HG02798 (cell line): ENCODE results near the gene TAAR9.
"Not testable (repeated sequence)": the region's sequence is repeated elsewhere in the genome, so short reads cannot be mapped to it uniquely, and the experiment has no call there.

Experiments used
- ATAC-seq: cut with Tn5 transposase; IDR thresholded peaks from one replicate; pipeline ENCODE4 v1.9.1; 2021; ENCODE audit warnings: mild to moderate bottlenecking; ENCODE audit not compliant: unreplicated experiment, poor library complexity

The TAAR9 gene

GRCh38 chr6:132513831-132514545, 24.1 kb upstream of the TAAR9 start:
- ATAC-seq, result no peak

- no peak for ATAC-seq
These were observed 22.7 kb upstream of the TAAR9 start for GRCh38 chr6:132515386-132515785.

- ATAC-seq, result no peak
These were observed 17.1 kb upstream of the TAAR9 start for GRCh38 chr6:132520953-132521352.

- ATAC-seq, result no peak
These were observed 13.4 kb upstream of the TAAR9 start for GRCh38 chr6:132524646-132525045.

DNA sequence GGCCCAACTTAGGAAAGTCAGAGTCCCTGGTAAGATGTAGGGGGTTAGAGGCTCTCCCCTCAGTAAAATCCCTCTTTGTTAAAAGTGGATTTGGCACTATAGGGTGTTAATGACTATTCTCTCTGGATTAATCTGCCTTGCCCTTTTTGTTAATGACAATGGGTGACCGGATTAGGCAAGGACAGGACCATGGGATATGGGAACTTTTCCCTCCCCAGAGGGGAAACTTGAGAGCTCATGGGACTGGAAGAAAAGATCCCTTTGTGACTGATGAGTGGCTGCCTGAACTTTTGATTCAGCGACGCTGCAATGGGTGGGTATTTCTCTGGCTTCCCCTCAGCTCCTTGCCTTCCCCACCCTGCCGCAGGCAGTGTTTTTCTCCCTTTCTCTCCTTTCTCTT, 12.2 kb upstream of the TAAR9 start:
- ATAC-seq, result no peak

GRCh38 chr6:132526461-132526860, 11.6 kb upstream of the TAAR9 start:
- ATAC-seq, result no peak

- no peak for ATAC-seq
These were observed 10.3 kb upstream of the TAAR9 start for GRCh38 chr6:132527791-132528190.

DNA sequence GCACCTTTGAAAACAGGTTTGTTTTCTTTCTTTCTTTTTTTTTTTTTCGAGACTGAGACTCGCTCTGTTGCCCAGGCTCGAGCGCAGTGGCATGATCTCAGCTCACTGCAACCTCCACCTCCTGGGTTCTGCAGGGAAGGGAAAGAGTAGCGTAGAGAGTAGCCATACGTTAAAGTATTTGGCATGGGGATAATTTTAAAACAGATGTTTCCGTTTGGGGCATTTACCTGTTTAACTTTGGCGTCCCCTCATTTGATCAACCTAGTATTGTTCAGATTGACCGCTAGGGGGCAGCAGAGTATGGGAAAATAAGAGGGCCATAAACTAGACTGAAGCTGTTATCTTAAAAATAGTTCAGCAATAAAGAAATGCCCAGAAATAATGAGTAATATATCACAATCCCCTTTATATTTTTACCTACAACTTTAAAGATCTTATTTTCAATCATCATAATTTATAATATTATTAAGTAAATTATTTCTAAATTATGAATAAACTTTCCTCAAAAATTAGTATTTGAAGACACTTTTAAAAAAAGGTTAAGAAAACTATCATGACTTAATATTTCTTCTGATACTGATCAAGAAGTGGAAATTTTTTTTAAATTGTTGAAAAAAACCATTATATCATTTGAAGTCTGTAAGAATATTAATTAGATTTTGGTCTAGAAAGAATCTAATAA, 7.6 kb upstream of the TAAR9 start:
- peak; percentile 94 for ATAC-seq

- not testable (repeated sequence) for ATAC-seq
These were observed 3.5 kb upstream of the TAAR9 start for GRCh38 chr6:132534546-132534945.

- no peak for ATAC-seq
These were observed 932 bp upstream of the TAAR9 start for GRCh38 chr6:132537145-132537544.

GRCh38 chr6:132544826-132545225, 6.7 kb downstream of the TAAR9 start:
- no peak for ATAC-seq

- no peak for ATAC-seq
These were observed 10.8 kb downstream of the TAAR9 start for GRCh38 chr6:132548746-132549463.

GRCh38 chr6:132551214-132551613, 13.1 kb downstream of the TAAR9 start:
- no peak for ATAC-seq

DNA sequence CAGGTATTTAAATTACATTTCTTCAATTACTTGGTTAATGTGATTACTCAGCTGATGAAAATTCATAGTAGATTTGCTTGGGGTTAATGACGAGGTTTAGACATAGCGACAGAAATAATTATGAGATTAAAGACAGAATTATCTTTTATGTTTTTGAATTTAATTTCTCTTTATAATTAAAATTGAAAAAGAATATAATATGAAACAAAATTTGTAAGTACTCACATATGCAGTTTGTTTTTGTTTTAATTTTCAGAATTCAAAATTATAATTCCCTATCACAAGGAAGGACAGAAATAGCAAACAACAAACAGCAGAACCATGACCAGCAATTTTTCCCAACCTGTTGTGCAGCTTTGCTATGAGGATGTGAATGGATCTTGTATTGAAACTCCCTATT, 14.3 kb downstream of the TAAR9 start, which contains the start of gene TAAR8:
TAAR8 (plus strand) TSS at position 301 of the 400 bp plus-strand sequence; CDS start at position 322, 21 bp downstream.
- ATAC-seq, result no peak

- ATAC-seq, result not testable (repeated sequence)
These were observed 22.0 kb downstream of the TAAR9 start for GRCh38 chr6:132560087-132560486.

GRCh38 chr6:132566404-132566803, 28.3 kb downstream of the TAAR9 start:
- ATAC-seq, result no peak

DNA sequence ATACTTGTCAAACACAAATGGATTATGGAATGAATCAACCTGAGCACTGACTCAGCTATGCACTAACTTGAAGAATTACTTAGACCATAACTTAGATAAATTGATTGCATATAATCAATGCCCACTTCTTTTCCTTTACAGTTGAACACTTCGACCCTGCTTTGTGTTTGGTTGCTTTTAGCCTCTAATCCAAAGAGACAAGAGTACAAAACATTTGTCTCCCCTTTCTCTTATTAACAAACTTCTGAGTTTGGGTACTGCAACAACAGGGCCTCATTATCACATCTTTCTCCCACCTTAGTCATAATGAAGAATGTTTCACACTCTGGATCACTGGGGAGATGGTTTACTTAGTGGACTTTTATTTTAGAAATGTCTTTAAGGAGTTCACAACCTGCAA, 29.5 kb downstream of the TAAR9 start:
- ATAC-seq, result no peak

- ATAC-seq, result no peak
These were observed 30.5 kb downstream of the TAAR9 start for GRCh38 chr6:132568611-132569010.

DNA sequence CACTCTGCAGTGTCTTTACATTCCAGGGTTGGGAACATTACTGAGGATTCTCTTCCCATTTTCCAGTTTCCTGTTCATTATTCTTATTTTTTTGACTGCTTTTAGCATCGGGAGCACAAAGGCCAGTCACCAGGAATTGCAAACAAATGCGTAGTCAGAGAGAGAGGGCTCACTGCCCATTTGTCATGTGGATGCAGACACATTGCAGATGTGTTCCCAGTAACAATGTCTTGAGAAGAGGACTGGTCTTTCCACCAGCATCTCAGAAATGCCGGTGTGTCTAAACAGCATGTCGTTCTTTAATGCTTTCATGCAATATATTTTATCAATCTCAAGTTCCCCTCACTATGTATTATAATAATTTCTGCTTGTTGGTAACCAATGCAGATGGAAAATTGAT, 31.1 kb downstream of the TAAR9 start:
- ATAC-seq, result no peak

DNA sequence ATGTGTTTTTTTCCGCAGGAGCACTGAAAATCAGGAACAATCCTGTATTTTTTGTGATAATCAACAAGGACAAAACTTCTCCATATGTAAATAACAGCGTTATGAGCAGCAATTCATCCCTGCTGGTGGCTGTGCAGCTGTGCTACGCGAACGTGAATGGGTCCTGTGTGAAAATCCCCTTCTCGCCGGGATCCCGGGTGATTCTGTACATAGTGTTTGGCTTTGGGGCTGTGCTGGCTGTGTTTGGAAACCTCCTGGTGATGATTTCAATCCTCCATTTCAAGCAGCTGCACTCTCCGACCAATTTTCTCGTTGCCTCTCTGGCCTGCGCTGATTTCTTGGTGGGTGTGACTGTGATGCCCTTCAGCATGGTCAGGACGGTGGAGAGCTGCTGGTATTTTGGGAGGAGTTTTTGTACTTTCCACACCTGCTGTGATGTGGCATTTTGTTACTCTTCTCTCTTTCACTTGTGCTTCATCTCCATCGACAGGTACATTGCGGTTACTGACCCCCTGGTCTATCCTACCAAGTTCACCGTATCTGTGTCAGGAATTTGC, 32.2 kb downstream of the TAAR9 start, which contains the start of gene TAAR6:
TAAR6 (plus strand) TSS at position 102 of the 557 bp plus-strand sequence; CDS start at position 102, 0 bp downstream.
- no peak for ATAC-seq

DNA sequence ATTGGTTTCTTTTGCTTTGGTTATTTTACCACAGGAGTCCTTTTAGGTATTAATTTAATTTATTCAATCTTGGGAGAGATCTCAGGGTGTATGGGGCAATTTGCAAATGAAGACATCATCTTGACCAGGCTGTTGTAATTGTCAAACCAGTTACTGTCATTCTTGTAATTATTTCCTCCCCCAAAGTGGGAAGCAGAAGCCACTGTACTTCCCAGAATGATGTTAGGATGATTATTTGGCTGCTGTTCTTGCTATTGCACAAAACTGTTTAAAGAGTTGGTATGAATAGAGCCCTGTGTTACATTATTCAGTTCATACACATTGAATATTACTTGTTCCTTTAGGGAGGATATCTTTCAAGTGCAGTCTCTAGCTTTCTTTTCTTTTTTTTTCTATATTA, 33.7 kb downstream of the TAAR9 start:
- ATAC-seq, result no peak
